Chondrocyte (in vitro differentiated cells): ENCODE data around the gene GNAQ. TPM values are rescaled to one million over a fixed set of nuclear protein-coding genes. Genes with fewer than 3 reads are reported as not detected.

Experiments
- DNase-seq: peaks from one replicate; pipeline ENCODE4 v3.0.0; 2021; ENCODE audit warnings: mixed read lengths, low spot score
- H3K27ac Mint-ChIP-seq: one replicate; pipeline ENCODE4 v1.8.0; 2021; ENCODE audit warnings: mild to moderate bottlenecking, moderate library complexity, mixed read lengths; ENCODE audit not compliant: unreplicated experiment
- H3K27me3 Mint-ChIP-seq: 2 replicates; pipeline ENCODE4 v1.8.0; 2021; ENCODE audit warnings: low read depth, mixed read lengths
- H3K36me3 Mint-ChIP-seq: 2 replicates; pipeline ENCODE4 v1.8.0; 2021; ENCODE audit warnings: low read depth, mixed read lengths
- H3K4me1 Mint-ChIP-seq: 2 replicates; pipeline ENCODE4 v1.8.0; 2021; ENCODE audit warnings: low read depth, mild to moderate bottlenecking, mixed read lengths
- H3K4me3 Mint-ChIP-seq: one replicate; pipeline ENCODE4 v1.8.0; 2021; ENCODE audit warnings: mild to moderate bottlenecking, moderate library complexity, mixed read lengths; ENCODE audit not compliant: unreplicated experiment
- H3K9me3 Mint-ChIP-seq: 2 replicates; pipeline ENCODE4 v1.8.0; 2021; ENCODE audit warnings: low read depth, mixed read lengths
- CTCF ChIP-seq: fragments of 200-600 bp; sonication (generic); IDR thresholded peaks from 2 replicates; pipeline ENCODE4 v1.5.0; 2021; ENCODE audit warnings: antibody characterized with exemption, mild to moderate bottlenecking, moderate library complexity
- total RNA-seq: library from RNA; stranded (reverse); gene quantifications from 3 replicates; pipeline ENCODE4 v1.2.1, GENCODE V29; 2021

GNAQ gene
- total RNA-seq, 1 donor from 2014 or later, result 87.0 TPM

- Mint-ChIP-seq H3K27ac (peak overlapping the region; percentile 86), H3K36me3 (no peaks in the 10 kb centered on the region), H3K27me3 (no peaks in the 10 kb centered on the region), H3K4me1 (peaks cover 71% of the 10 kb centered on the region), H3K4me3 (peak overlapping the region; percentile 19), H3K9me3 (no peaks in the 10 kb centered on the region)
- DNase-seq, result no peak
- no peak for TF ChIP-seq CTCF
Measured at GRCh38 chr9:77961541-77961940, 70.1 kb downstream of the GNAQ start.

GRCh38 chr9:77960356-77961153 is 71.1 kb downstream of the GNAQ start:
- DNase-seq, result no peak
- H3K4me1 Mint-ChIP-seq, result peaks cover 69% of the 10 kb centered on the region
- H3K4me3 Mint-ChIP-seq, result peak overlapping the region; percentile 29
- H3K9me3 Mint-ChIP-seq, result no peaks in the 10 kb centered on the region
- no peak for TF ChIP-seq CTCF
- no peaks in the 10 kb centered on the region for H3K27me3 Mint-ChIP-seq
- H3K36me3 Mint-ChIP-seq, result no peaks in the 10 kb centered on the region
- peak overlapping the region; percentile 86 for H3K27ac Mint-ChIP-seq

GRCh38 chr9:77959803-77960202 is 71.8 kb downstream of the GNAQ start:
- TF ChIP-seq CTCF, result no peak
- no peaks in the 10 kb centered on the region for H3K9me3 Mint-ChIP-seq
- peak overlapping the region; percentile 86 for H3K27ac Mint-ChIP-seq
- no peaks in the 10 kb centered on the region for H3K36me3 Mint-ChIP-seq
- no peaks in the 10 kb centered on the region for H3K27me3 Mint-ChIP-seq
- peaks cover 72% of the 10 kb centered on the region for H3K4me1 Mint-ChIP-seq
- DNase-seq, result no peak
- H3K4me3 Mint-ChIP-seq, result no peak overlapping the region

GRCh38 chr9:77957652-77958051 is 74.0 kb downstream of the GNAQ start:
- Mint-ChIP-seq H3K4me1 (peaks cover 85% of the 10 kb centered on the region), H3K36me3 (no peaks in the 10 kb centered on the region), H3K9me3 (no peaks in the 10 kb centered on the region), H3K27me3 (no peaks in the 10 kb centered on the region), H3K4me3 (no peak overlapping the region), H3K27ac (no peak overlapping the region)
- DNase-seq, result no peak
- TF ChIP-seq CTCF, result no peak

GRCh38 chr9:77956555-77956954 is 75.1 kb downstream of the GNAQ start:
- Mint-ChIP-seq H3K27me3 (no peaks in the 10 kb centered on the region), H3K4me3 (no peak overlapping the region), H3K36me3 (no peaks in the 10 kb centered on the region), H3K4me1 (peaks cover 84% of the 10 kb centered on the region), H3K27ac (no peak overlapping the region), H3K9me3 (no peaks in the 10 kb centered on the region)
- DNase-seq, result no peak
- no peak for TF ChIP-seq CTCF
